ENCODE measurements around the gene MAPRE3.

- TF ChIP-seq ZNF8 (CRISPR knock-in tag; IDR thresholded peaks at IDR 0.05) (no peak), RARB (CRISPR knock-in tag; IDR thresholded peaks at IDR 0.05) (no peak), ZFP3 (CRISPR knock-in tag; IDR thresholded peaks at IDR 0.05) (no peak)
Observed at GRCh38 chr2:26970244-26970927, at the start of gene MAPRE3.

Data from SK-N-SH treated with all-trans-retinoic acid at 6 μM for 48 hours (cell line).